CD4-positive, CD25-positive, alpha-beta regulatory T cell (primary cell): ENCODE data around the gene PCDHA1. TPM values are rescaled to one million over a fixed set of nuclear protein-coding genes. Genes with fewer than 3 reads are reported as not detected.
A peak's percentile ranks its signal among the peaks of the same experiment; 100 is the strongest.

ENCODE experiments used
- ATAC-seq, 2 donors: fragments of 150-1000 bp; cut with Tn5 transposase; one replicate each; pipeline ENCODE4 v1.10.0; 2021; ENCODE audit warnings: low read depth in 2 of 2, moderate number of reproducible peaks in 2 of 2, moderate library complexity in 1 of 2
- DNase-seq, 3 donors: peaks; one replicate each; pipeline versions ENCODE4 v3.0.0 to v3.0.0-alpha.2; 2012 to 2022; ENCODE audit warnings: mixed read lengths in 1 of 3
- H3K27ac ChIP-seq: one replicate; pipeline ENCODE4 v1.7.0; 2013; ENCODE audit warnings: mild to moderate bottlenecking, low read length; ENCODE audit not compliant: insufficient read depth, poor library complexity, severe bottlenecking
- H3K27me3 ChIP-seq: one replicate; pipeline ENCODE4 v1.7.0; 2013; ENCODE audit warnings: low read length; ENCODE audit not compliant: control insufficient read depth, insufficient read depth
- H3K36me3 ChIP-seq: one replicate; pipeline ENCODE4 v1.7.0; 2013; ENCODE audit warnings: mild to moderate bottlenecking, low read length, moderate library complexity; ENCODE audit not compliant: control insufficient read depth, insufficient read depth
- H3K4me1 ChIP-seq: 2 replicates; pipeline ENCODE4 v1.7.0; 2013; ENCODE audit warnings: mild to moderate bottlenecking, low read length; ENCODE audit not compliant: insufficient read depth, control insufficient read depth, poor library complexity, severe bottlenecking
- H3K4me3 ChIP-seq: one replicate; pipeline ENCODE4 v1.7.0; 2013; ENCODE audit warnings: low read depth, mild to moderate bottlenecking, low read length, moderate library complexity
- H3K9me3 ChIP-seq, 2 experiments: 1 replicate in 1 of 2; 2 replicates in 1 of 2; pipeline ENCODE4 v1.7.0; 2013; ENCODE audit warnings: low read length in 2 of 2, mild to moderate bottlenecking in 1 of 2, moderate library complexity in 1 of 2; ENCODE audit not compliant: control insufficient read depth in 2 of 2
- H3K27ac Mint-ChIP-seq, 3 donors: one replicate each; pipeline ENCODE4 v1.8.0; 2020 to 2022; ENCODE audit warnings: mild to moderate bottlenecking in 3 of 3, mixed read lengths in 3 of 3, moderate library complexity in 2 of 3
- H3K27me3 Mint-ChIP-seq: one replicate; pipeline ENCODE4 v1.8.0; 2022; ENCODE audit warnings: mild to moderate bottlenecking, mixed read lengths
- H3K36me3 Mint-ChIP-seq: one replicate; pipeline ENCODE4 v1.8.0; 2020; ENCODE audit warnings: mixed read lengths
- H3K4me1 Mint-ChIP-seq, 4 donors: one replicate each; pipeline ENCODE4 v1.8.0; 2020 to 2022; ENCODE audit warnings: mixed read lengths in 4 of 4, mild to moderate bottlenecking in 1 of 4
- H3K4me3 Mint-ChIP-seq, 4 donors: one replicate each; pipeline ENCODE4 v1.8.0; 2020 to 2022; ENCODE audit warnings: mild to moderate bottlenecking in 4 of 4, mixed read lengths in 4 of 4, moderate library complexity in 3 of 4
- H3K9me3 Mint-ChIP-seq, 7 donors: one replicate each; pipeline ENCODE4 v1.8.0; 2020 to 2022; ENCODE audit warnings: mixed read lengths in 7 of 7, mild to moderate bottlenecking in 3 of 7, moderate library complexity in 2 of 7
- polyA plus RNA-seq, 4 donors: library from polyadenylated mRNA; unstranded; fragments of 300-500 nt; fragmentation: Illumina TruSeq; gene quantifications; one replicate each; pipeline ENCODE4 v1.2.3, GENCODE V29; 2021
- total RNA-seq: library from RNA; stranded (reverse); gene quantifications from one replicate; pipeline ENCODE4 v1.2.3, GENCODE V29; 2022

The PCDHA1 gene
- total and polyA plus RNA-seq, 5 donors from 2014 or later = not detected

- ATAC-seq = no peak
- no peaks in the 10 kb centered on the region for H3K36me3 ChIP-seq
- no peak for DNase-seq
- peaks cover 0 to 5% (median under 1%) of the 10 kb centered on the region in 4 donors for H3K4me1 Mint-ChIP-seq
- H3K9me3 ChIP-seq = no peaks in the 10 kb centered on the region
- H3K4me1 ChIP-seq = no peaks in the 10 kb centered on the region
- no peaks in the 10 kb centered on the region for H3K36me3 Mint-ChIP-seq
- no peak within 1 kb of the TSS for H3K4me3 Mint-ChIP-seq
- no peak within 1 kb of the TSS for H3K27ac ChIP-seq
- H3K4me3 ChIP-seq = no peak within 1 kb of the TSS
- peaks cover 20% of the 10 kb centered on the region for H3K27me3 Mint-ChIP-seq
- no peak within 1 kb of the TSS for H3K27ac Mint-ChIP-seq
- peaks cover 0 to 2% (median 0%) of the 10 kb centered on the region in 7 donors for H3K9me3 Mint-ChIP-seq
- no peaks in the 10 kb centered on the region for H3K27me3 ChIP-seq
These were observed 180.6 kb downstream of the PCDHA1 start, which contains the start of gene PCDHAC2 for GRCh38 chr5:140966293-140967225. PCDHAC2 (plus strand) TSS chr5:140966476; CDS start chr5:140966767, 291 bp downstream.

- Mint-ChIP-seq H3K27ac (no peak overlapping the region), H3K36me3 (no peaks in the 10 kb centered on the region), H3K4me1 (peaks cover 0 to 5% (median under 1%) of the 10 kb centered on the region in 4 donors), H3K4me3 (no peak overlapping the region), H3K9me3 (peaks cover 0 to 2% (median 0%) of the 10 kb centered on the region in 7 donors), H3K27me3 (peaks cover 20% of the 10 kb centered on the region)
- Histone ChIP-seq H3K4me3 (no peak overlapping the region), H3K27me3 (no peaks in the 10 kb centered on the region), H3K4me1 (no peaks in the 10 kb centered on the region), H3K27ac (no peak overlapping the region), H3K36me3 (no peaks in the 10 kb centered on the region), H3K9me3 (no peaks in the 10 kb centered on the region)
- no peak for DNase-seq
- no peak for ATAC-seq
These were observed 181.4 kb downstream of the PCDHA1 start for GRCh38 chr5:140967226-140967893.

GRCh38 chr5:140969880-140970279 lies 183.9 kb downstream of the PCDHA1 start:
- no peak for DNase-seq
- Histone ChIP-seq H3K4me1 (no peaks in the 10 kb centered on the region), H3K9me3 (no peaks in the 10 kb centered on the region), H3K27me3 (no peaks in the 10 kb centered on the region), H3K36me3 (no peaks in the 10 kb centered on the region), H3K27ac (no peak overlapping the region), H3K4me3 (no peak overlapping the region)
- H3K4me3 Mint-ChIP-seq = no peak overlapping the region
- H3K27me3 Mint-ChIP-seq = peaks cover 13% of the 10 kb centered on the region
- H3K9me3 Mint-ChIP-seq = peaks cover 0 to 2% (median 0%) of the 10 kb centered on the region in 7 donors
- no peak for ATAC-seq
- H3K4me1 Mint-ChIP-seq = peaks cover 0 to 5% (median under 1%) of the 10 kb centered on the region in 4 donors
- H3K27ac Mint-ChIP-seq = no peak overlapping the region
- no peaks in the 10 kb centered on the region for H3K36me3 Mint-ChIP-seq

- no peaks in the 10 kb centered on the region for H3K36me3 Mint-ChIP-seq
- no peak for ATAC-seq
- no peaks in the 10 kb centered on the region for H3K36me3 ChIP-seq
- no peaks in the 10 kb centered on the region for H3K4me1 ChIP-seq
- no peak overlapping the region for H3K4me3 Mint-ChIP-seq
- no peaks in the 10 kb centered on the region for H3K27me3 ChIP-seq
- no peak overlapping the region for H3K27ac Mint-ChIP-seq
- H3K9me3 ChIP-seq = no peaks in the 10 kb centered on the region
- H3K27ac ChIP-seq = no peak overlapping the region
- no peak overlapping the region for H3K4me3 ChIP-seq
- no peaks in the 10 kb centered on the region for H3K27me3 Mint-ChIP-seq
- peaks cover 0 to 2% (median 0%) of the 10 kb centered on the region in 7 donors for H3K9me3 Mint-ChIP-seq
- no peaks in the 10 kb centered on the region for H3K4me1 Mint-ChIP-seq
- DNase-seq = no peak
These were observed 187.6 kb downstream of the PCDHA1 start for GRCh38 chr5:140973550-140973949.

- Mint-ChIP-seq H3K36me3 (no peaks in the 10 kb centered on the region), H3K4me3 (no peak overlapping the region)
- ATAC-seq = no peak
These were observed 191.1 kb downstream of the PCDHA1 start for GRCh38 chr5:140977003-140977402.

GRCh38 chr5:140978260-140978659 lies 192.3 kb downstream of the PCDHA1 start:
- Mint-ChIP-seq H3K27ac (no peak overlapping the region), H3K4me3 (peak overlapping the region in 1 of 4 donors; percentile 47), H3K4me1 (no peaks in the 10 kb centered on the region), H3K9me3 (peaks cover 0 to 1% (median 0%) of the 10 kb centered on the region in 7 donors), H3K27me3 (no peaks in the 10 kb centered on the region), H3K36me3 (no peaks in the 10 kb centered on the region)
- H3K27ac ChIP-seq = no peak overlapping the region
- H3K4me3 ChIP-seq = no peak overlapping the region
- no peak for DNase-seq
- ATAC-seq = no peak
- no peaks in the 10 kb centered on the region for H3K36me3 ChIP-seq
- H3K27me3 ChIP-seq = no peaks in the 10 kb centered on the region
- H3K9me3 ChIP-seq = no peaks in the 10 kb centered on the region
- H3K4me1 ChIP-seq = no peaks in the 10 kb centered on the region

More at GRCh38 chr5:140977003-140977402, 191.1 kb downstream of the PCDHA1 start:
- H3K36me3 ChIP-seq = no peaks in the 10 kb centered on the region
- H3K27ac ChIP-seq = no peak overlapping the region
- H3K27me3 ChIP-seq = no peaks in the 10 kb centered on the region
- DNase-seq = no peak
- no peak overlapping the region for H3K27ac Mint-ChIP-seq
- H3K4me1 Mint-ChIP-seq = no peaks in the 10 kb centered on the region
- H3K9me3 ChIP-seq = no peaks in the 10 kb centered on the region
- no peaks in the 10 kb centered on the region for H3K4me1 ChIP-seq
- peaks cover 0 to 3% (median 0%) of the 10 kb centered on the region in 7 donors for H3K9me3 Mint-ChIP-seq
- H3K4me3 ChIP-seq = no peak overlapping the region
- H3K27me3 Mint-ChIP-seq = no peaks in the 10 kb centered on the region

GRCh38 chr5:140978983-140979382 lies 193.0 kb downstream of the PCDHA1 start:
- no peaks in the 10 kb centered on the region for H3K27me3 ChIP-seq
- no peak overlapping the region for H3K27ac ChIP-seq
- Mint-ChIP-seq H3K9me3 (peaks cover 0 to 1% (median 0%) of the 10 kb centered on the region in 7 donors), H3K27me3 (no peaks in the 10 kb centered on the region), H3K4me3 (no peak overlapping the region), H3K4me1 (no peaks in the 10 kb centered on the region), H3K36me3 (no peaks in the 10 kb centered on the region), H3K27ac (peak overlapping the region in 1 of 3 donors; percentile 12)
- no peak for DNase-seq
- H3K9me3 ChIP-seq = no peaks in the 10 kb centered on the region
- H3K4me3 ChIP-seq = no peak overlapping the region
- H3K36me3 ChIP-seq = no peaks in the 10 kb centered on the region
- ATAC-seq = no peak
- no peaks in the 10 kb centered on the region for H3K4me1 ChIP-seq
